GM21825 (cell line): ENCODE data around the gene LSP1.

ENCODE experiments used
- ATAC-seq: cut with Tn5 transposase; IDR thresholded peaks from one replicate; pipeline ENCODE4 v1.9.1; 2021; ENCODE audit warnings: mild to moderate bottlenecking, moderate library complexity; ENCODE audit not compliant: unreplicated experiment

Gene LSP1

GRCh38 chr11:1847006-1847735 lies 5.7 kb upstream of the LSP1 start:
- no peak for ATAC-seq

- ATAC-seq: no peak
Measured at GRCh38 chr11:1847926-1848639, 4.8 kb upstream of the LSP1 start.

DNA sequence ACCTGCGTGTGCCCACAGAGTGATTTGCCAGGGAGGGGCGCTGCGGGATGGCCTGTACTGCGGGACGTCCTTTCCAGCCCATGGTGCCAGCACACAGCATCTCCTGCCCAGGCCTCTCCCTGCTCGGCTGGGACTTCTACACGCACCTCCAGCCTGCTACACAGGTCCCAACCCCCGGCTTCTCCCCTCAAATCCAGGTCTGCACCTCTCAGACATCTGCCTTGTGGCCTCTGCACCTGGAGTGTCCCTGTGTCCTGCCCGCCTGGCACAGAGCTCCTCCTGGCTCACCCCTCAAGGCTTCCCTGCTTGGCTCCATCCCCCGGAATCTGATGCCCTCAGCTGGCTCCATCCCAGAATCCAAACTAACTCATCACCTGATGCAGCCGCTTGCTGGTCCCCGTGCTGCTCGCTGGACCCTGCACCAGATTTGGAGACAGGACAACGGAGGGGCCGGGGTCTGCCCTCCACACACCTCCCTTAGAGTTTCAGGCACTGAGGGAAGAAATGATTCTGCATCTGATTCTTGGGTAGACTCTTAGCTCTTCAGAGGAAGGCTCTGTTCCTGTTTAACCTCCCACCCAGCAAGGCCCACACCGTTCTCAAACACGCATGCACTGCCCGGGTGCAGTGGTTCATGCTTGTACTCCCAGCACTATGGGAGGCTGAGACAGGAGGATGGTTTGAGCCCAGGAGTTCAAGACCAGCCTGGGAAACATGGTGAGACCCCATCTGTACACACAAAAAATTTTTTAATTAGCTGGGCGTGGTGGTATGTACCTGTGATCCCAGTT lies 4.0 kb upstream of the LSP1 start:
- ATAC-seq: no peak

GRCh38 chr11:1851468-1852180 lies 1.3 kb upstream of the LSP1 start:
- ATAC-seq: no peak

DNA sequence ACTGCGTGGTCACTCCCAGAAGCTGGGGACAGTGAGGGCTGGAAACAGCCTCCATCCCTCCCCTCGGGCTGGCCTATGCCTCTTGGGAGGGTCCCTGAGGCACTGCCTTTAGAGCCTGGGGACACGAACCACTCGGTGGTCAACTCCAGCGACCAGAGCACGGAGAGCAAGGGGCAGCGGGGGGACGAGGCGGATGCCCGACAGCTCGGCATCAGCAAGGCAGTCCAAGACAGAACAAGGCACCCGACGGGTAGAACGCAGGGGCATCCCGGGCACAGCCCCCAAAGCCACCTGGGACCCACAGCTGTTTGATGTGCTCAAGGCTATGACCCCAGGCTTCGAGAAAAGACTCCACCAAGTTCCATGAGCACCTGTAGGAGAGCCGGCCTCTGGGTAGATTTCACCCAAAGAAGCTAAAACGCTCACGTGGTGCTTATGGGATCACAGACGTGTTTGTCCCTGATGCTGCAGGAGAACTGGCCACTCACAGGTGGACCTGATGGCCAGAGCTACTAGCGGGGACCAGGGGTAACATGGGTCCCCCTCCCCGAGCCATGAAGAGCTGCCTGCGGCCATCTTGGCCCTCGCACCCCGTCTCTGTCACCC lies 510 bp upstream of the LSP1 start:
- ATAC-seq: no peak

GRCh38 chr11:1853376-1854131 lies 670 bp downstream of the LSP1 start:
- no peak for ATAC-seq

GRCh38 chr11:1854132-1854948 lies 1.5 kb downstream of the LSP1 start:
- ATAC-seq: peak; percentile 26

- peak; percentile 35 for ATAC-seq
Measured at GRCh38 chr11:1854949-1855885, 2.3 kb downstream of the LSP1 start.

DNA sequence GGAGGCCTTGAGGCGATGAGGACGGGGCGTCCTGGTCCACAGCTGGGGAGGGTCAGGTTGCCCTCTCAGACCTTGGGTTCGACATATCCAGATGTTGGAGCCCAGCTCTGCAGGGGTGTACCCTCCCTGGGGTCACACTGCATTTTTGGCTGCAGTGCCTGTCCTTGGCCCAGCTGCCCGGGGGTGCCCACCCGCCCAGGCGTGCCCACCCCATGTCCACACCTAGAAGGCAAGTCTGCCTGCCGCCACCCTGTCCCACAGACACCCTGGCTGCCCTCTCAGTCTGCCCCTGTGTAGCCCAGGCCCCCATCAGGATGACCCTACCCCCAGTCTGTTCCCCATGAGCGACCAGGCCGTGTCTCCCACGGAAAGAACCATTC lies 3.0 kb downstream of the LSP1 start:
- no peak for ATAC-seq

GRCh38 chr11:1856306-1857005 lies 3.6 kb downstream of the LSP1 start:
- ATAC-seq: no peak

GRCh38 chr11:1857064-1857463 lies 4.2 kb downstream of the LSP1 start:
- no peak for ATAC-seq

DNA sequence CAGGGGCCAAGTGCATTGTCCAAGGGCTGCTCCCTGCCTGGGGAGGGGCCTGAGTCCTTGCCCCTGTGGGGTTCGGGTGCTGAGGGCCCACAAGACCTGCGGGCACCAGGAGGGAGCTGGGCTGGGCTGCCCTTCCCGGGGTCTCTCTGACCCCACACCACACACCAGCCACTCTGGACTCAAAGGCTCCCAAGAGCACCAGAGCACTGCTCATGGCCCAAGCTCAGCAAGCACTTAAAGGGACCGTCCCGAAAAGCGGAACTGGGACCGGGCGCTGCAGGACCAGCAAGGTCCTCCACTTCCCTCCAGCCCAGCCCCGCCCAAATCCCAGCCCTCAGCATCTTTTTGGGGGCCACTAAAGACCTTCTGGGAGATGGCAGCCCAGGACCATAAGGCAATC lies 5.3 kb downstream of the LSP1 start:
- no peak for ATAC-seq

DNA sequence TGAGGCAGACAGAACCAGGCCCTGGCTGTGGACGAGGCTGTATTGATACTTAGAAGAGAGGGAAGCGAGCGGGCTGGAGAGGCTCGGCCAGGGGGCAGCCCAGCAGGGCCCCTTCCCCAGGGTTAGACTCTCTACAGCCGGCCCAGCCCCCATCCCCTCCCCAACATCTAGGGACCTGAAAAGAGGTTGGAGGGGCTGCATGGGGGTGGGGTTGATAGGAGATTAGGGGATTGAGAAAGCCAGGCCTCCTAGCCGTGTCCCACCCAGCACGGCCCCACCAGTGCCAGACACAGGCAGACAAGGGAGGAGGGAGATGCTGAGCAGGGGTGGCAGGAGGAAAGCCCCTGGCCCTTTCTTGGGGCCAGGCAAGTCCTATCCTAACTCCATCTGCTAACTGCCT lies 5.7 kb downstream of the LSP1 start:
- no peak for ATAC-seq

DNA sequence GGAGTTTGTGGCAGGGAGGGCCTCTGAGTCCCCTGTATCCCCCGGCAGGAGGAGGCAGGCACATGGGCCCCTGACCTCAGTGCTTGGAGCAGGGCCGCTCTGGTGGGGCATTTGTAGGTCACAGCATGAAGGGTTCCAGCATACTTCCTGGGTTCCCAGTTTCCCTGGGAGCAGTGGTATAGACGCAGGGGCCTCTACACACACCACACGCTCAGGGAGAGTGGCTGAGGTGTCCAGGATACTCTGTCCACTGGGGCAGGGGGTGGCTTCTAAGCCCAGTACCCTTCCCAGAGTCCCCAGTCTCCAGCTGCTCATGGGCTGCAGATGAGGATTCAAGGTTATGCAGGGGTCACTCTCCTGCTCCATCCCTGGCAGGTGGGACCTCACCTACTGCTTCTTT lies 6.1 kb downstream of the LSP1 start:
- no peak for ATAC-seq

- ATAC-seq: no peak
Measured at GRCh38 chr11:1860108-1860507, 7.2 kb downstream of the LSP1 start.

GRCh38 chr11:1861435-1862411 lies 8.8 kb downstream of the LSP1 start:
- no peak for ATAC-seq
